ENCODE results near the gene MYO9A. TPM values are rescaled to one million over a fixed set of nuclear protein-coding genes. Genes with fewer than 3 reads are reported as not detected.
A peak's percentile ranks its signal among the peaks of the same experiment; 100 is the strongest.

Gene MYO9A
- total RNA-seq, 1 donor from 2014 or later: 38.5 TPM

DNA sequence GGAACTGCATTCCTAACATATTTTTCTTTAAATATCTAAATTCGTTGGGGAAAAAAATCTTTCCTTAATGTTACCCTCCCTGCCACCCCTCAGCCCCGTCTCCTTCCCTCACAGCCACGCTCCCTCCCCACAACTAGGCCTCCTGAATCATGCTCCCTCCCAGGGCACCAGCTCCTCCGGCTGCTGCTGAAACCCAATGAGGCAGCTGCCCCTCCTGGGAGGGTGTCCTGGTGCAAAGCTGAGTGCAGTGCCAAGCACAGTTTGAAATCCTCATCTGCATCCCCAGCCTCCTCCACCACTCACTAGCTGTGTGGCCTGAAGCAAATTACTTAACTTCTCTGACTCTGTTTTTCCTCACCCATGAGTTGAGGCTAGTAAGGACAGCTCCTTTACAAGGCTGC, 310.3 kb downstream of the MYO9A start:
- peaks cover 24% of the 10 kb centered on the region for H3F3A ChIP-seq (ENCODE audit: low read depth)
- H4K20me1 ChIP-seq (ENCODE audit: low read depth): peaks cover 6% of the 10 kb centered on the region
- peaks cover 29% of the 10 kb centered on the region for H3K4me1 ChIP-seq
- no peak overlapping the region for H3K9ac ChIP-seq
- TF ChIP-seq, protein P1, sequence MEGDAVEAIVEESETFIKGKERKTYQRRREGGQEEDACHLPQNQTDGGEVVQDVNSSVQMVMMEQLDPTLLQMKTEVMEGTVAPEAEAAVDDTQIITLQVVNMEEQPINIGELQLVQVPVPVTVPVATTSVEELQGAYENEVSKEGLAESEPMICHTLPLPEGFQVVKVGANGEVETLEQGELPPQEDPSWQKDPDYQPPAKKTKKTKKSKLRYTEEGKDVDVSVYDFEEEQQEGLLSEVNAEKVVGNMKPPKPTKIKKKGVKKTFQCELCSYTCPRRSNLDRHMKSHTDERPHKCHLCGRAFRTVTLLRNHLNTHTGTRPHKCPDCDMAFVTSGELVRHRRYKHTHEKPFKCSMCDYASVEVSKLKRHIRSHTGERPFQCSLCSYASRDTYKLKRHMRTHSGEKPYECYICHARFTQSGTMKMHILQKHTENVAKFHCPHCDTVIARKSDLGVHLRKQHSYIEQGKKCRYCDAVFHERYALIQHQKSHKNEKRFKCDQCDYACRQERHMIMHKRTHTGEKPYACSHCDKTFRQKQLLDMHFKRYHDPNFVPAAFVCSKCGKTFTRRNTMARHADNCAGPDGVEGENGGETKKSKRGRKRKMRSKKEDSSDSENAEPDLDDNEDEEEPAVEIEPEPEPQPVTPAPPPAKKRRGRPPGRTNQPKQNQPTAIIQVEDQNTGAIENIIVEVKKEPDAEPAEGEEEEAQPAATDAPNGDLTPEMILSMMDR (IDR thresholded peaks at IDR 0.05): no peak
- no peak for TF ChIP-seq EZH2 (IDR thresholded peaks at IDR 0.05)
- TF ChIP-seq EZH2phosphoT487 (IDR thresholded peaks at IDR 0.05): no peak
- Mint-ChIP-seq H3K36me3 (no peaks in the 10 kb centered on the region), H3K27ac (peak overlapping the region; percentile 33), H3K4me1 (peaks cover 45% of the 10 kb centered on the region), H3K9me3 (no peaks in the 10 kb centered on the region), H3K27me3 (ENCODE audit: insufficient read depth, low read depth) (peaks cover 11% of the 10 kb centered on the region), H3K4me3 (peak overlapping the region; percentile 1)
- H3K27ac ChIP-seq: peak overlapping the region; percentile 43
- peak; percentile 32 for DNase-seq (ENCODE audit: low spot score)
- H3K9me3 ChIP-seq (ENCODE audit: low read depth): no peaks in the 10 kb centered on the region
- peak overlapping the region; percentile 72 for H3K4me2 ChIP-seq
- H3K4me3 ChIP-seq: peak overlapping the region; percentile 24
- no peaks in the 10 kb centered on the region for H3K79me2 ChIP-seq (ENCODE audit: low read depth)
- H2AFZ ChIP-seq (replicated peaks): peak overlapping the region; percentile 90
- H3K36me3 ChIP-seq: no peaks in the 10 kb centered on the region
- no peaks in the 10 kb centered on the region for H3K27me3 ChIP-seq

DNA sequence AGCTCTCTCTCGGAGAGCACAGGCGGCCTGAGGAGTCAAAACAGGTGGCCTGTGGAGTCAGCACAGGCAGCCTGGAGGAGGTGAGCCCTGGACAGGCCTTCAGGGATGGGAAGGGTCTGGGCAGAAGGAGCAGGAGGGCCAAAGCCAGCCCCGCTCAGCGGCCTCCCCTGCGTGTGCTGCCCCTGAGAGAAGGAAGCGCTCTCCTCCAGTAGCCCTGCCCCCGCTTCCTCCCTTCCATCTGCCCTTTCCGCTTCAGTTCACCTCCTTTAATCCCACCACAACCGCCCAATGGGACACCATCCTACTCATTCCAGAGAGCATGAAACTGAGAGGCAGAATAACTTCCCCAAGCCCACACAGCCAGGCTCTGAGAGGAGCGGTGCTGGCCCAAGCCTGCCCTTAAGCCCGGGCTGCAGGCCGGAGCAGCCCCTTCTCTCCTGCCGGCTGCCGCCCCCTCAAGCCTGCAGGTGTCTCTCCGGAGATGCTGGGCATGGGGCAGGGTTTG, 310.8 kb downstream of the MYO9A start:
- Mint-ChIP-seq H3K4me1 (peaks cover 45% of the 10 kb centered on the region), H3K27ac (peak overlapping the region; percentile 95), H3K36me3 (no peaks in the 10 kb centered on the region), H3K9me3 (no peaks in the 10 kb centered on the region), H3K27me3 (ENCODE audit: insufficient read depth, low read depth) (peaks cover 9% of the 10 kb centered on the region), H3K4me3 (peak overlapping the region; percentile 50)
- no peak for TF ChIP-seq EZH2phosphoT487 (IDR thresholded peaks at IDR 0.05)
- no peak for TF ChIP-seq EZH2 (IDR thresholded peaks at IDR 0.05)
- TF ChIP-seq, protein P1 (IDR thresholded peaks at IDR 0.05): no peak
- peaks cover 29% of the 10 kb centered on the region for H3K4me1 ChIP-seq
- peaks cover 24% of the 10 kb centered on the region for H3F3A ChIP-seq (ENCODE audit: low read depth)
- peaks cover 6% of the 10 kb centered on the region for H4K20me1 ChIP-seq (ENCODE audit: low read depth)
- H3K27ac ChIP-seq: peak overlapping the region; percentile 43
- peak overlapping the region; percentile 72 for H3K4me2 ChIP-seq
- peak overlapping the region; percentile 90 for H2AFZ ChIP-seq (replicated peaks)
- peak; percentile 80 for DNase-seq (ENCODE audit: low spot score)
- peak overlapping the region; percentile 24 for H3K4me3 ChIP-seq
- H3K27me3 ChIP-seq: no peaks in the 10 kb centered on the region
- no peak overlapping the region for H3K9ac ChIP-seq
- H3K36me3 ChIP-seq: no peaks in the 10 kb centered on the region
- no peaks in the 10 kb centered on the region for H3K79me2 ChIP-seq (ENCODE audit: low read depth)
- no peaks in the 10 kb centered on the region for H3K9me3 ChIP-seq (ENCODE audit: low read depth)

DNA sequence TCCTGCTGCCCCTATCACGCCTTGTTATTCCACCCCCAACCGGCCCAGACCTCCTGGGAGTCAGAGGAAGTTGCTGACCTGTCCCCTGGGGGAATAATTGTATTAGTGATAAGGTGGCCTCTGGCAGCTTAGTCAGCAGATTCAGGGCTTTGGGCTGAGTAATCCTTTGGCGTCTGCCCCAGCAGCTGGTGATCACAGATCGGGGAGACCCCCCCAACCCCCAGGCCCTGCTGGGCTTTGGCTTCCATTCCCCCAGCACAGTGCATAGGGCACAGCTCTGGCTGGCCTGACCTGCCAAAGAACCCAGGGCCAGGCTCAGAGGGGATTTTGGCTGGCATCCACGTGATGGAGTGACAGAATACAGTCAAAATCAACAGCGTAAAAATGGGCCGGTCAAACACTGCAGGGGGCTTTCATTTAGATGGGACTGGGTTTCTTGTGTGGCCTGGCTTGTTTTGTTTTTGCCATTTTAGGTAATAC, 311.5 kb downstream of the MYO9A start:
- no peaks in the 10 kb centered on the region for H3K27me3 ChIP-seq
- no peaks in the 10 kb centered on the region for H3K9me3 Mint-ChIP-seq
- H3K36me3 ChIP-seq: no peaks in the 10 kb centered on the region
- H3K4me1 Mint-ChIP-seq: peaks cover 45% of the 10 kb centered on the region
- H3K79me2 ChIP-seq (ENCODE audit: low read depth): no peaks in the 10 kb centered on the region
- peak; percentile 67 for DNase-seq (ENCODE audit: low spot score)
- TF ChIP-seq, protein P1 (IDR thresholded peaks at IDR 0.05): no peak
- no peak for TF ChIP-seq EZH2 (IDR thresholded peaks at IDR 0.05)
- TF ChIP-seq EZH2phosphoT487 (IDR thresholded peaks at IDR 0.05): no peak
- H3F3A ChIP-seq (ENCODE audit: low read depth): peaks cover 24% of the 10 kb centered on the region
- H3K4me1 ChIP-seq: peaks cover 29% of the 10 kb centered on the region
- H3K27ac ChIP-seq: no peak overlapping the region
- no peak overlapping the region for H3K4me3 ChIP-seq
- H3K27me3 Mint-ChIP-seq (ENCODE audit: insufficient read depth, low read depth): peaks cover 9% of the 10 kb centered on the region
- H3K9me3 ChIP-seq (ENCODE audit: low read depth): no peaks in the 10 kb centered on the region
- peak overlapping the region; percentile 50 for H3K4me3 Mint-ChIP-seq
- no peak overlapping the region for H3K9ac ChIP-seq
- peak overlapping the region; percentile 95 for H3K27ac Mint-ChIP-seq
- peak overlapping the region; percentile 72 for H3K4me2 ChIP-seq
- no peaks in the 10 kb centered on the region for H3K36me3 Mint-ChIP-seq
- peaks cover 6% of the 10 kb centered on the region for H4K20me1 ChIP-seq (ENCODE audit: low read depth)
- H2AFZ ChIP-seq (replicated peaks): no peak overlapping the region

All from neural progenitor cell (in vitro differentiated cells).